Spleen (tissue), 7 donors: ENCODE results near the gene MAP4K1.

Experiments
- CTCF ChIP-seq, 11 experiments: fragments of 200-600 bp in 7 of 11; fragments of 450-650 bp in 4 of 11; sonication (generic) in 4 of 11; IDR thresholded peaks in 8 of 11; conservative IDR thresholded peaks in 3 of 11; 1 replicate in 7 of 11; 2 replicates in 4 of 11; pipeline versions ENCODE4 v1.4.0 to v1.8.0; 2016 to 2021; ENCODE audit warnings: antibody characterized with exemption in 11 of 11, inconsistent platforms in 4 of 11, mild to moderate bottlenecking in 1 of 11
- POLR2A ChIP-seq, 3 donors: fragments of 450-650 bp; IDR thresholded peaks; one replicate each; pipeline ENCODE4 v1.5.1; 2017; ENCODE audit warnings: antibody characterized with exemption in 3 of 3, mild to moderate bottlenecking in 1 of 3
- POLR2AphosphoS5 ChIP-seq, 3 donors: sonication (generic); formaldehyde crosslinking; IDR thresholded peaks; one replicate each; pipeline ENCODE4 v1.5.1; 2017; ENCODE audit warnings: antibody characterized with exemption in 3 of 3
- donor health status: DM: no; HTN: no; CAD: no; lungs with moderate emphysema.
- donor health status: DM: no; HTN: no; CAD: no.
- donor health status: DM: no; HTN: no; CAD: no.

- TF ChIP-seq POLR2A (IDR thresholded peaks at IDR 0.05) = no peak
- no peak for TF ChIP-seq CTCF (IDR thresholded peaks at IDR 0.05 in 8 of 11, conservative IDR thresholded peaks at IDR 0.05 in 3 of 11)
- no peak for TF ChIP-seq POLR2AphosphoS5 (IDR thresholded peaks at IDR 0.05)
Observed at GRCh38 chr19:38661996-38662395, 44.2 kb upstream of the MAP4K1 start.
